ENCODE measurements around the gene NENF. TPM values are rescaled to one million over a fixed set of nuclear protein-coding genes. Genes with fewer than 3 reads are reported as not detected.
A peak's percentile ranks its signal among the peaks of the same experiment; 100 is the strongest.

Gene NENF
- total RNA-seq, 1 experiment from 2014 or later, result 51.0 TPM

GRCh38 chr1:212401838-212402582, 30.7 kb upstream of the NENF start:
- Histone ChIP-seq H3K4me1 (ENCODE audit: insufficient read depth, low read length, poor library complexity, severe bottlenecking) (peaks cover 8% of the 10 kb centered on the region), H3K27me3 (replicated peaks; ENCODE audit: insufficient read depth, low read depth, low read length, poor library complexity) (no peaks in the 10 kb centered on the region), H3K36me3 (ENCODE audit: insufficient read depth, low read length, poor library complexity, severe bottlenecking) (peaks cover 6% of the 10 kb centered on the region), H3K4me3 (ENCODE audit: low read depth, low read length, poor library complexity, severe bottlenecking) (no peak overlapping the region), H3K27ac (ENCODE audit: low read depth, low read length, poor library complexity, severe bottlenecking) (no peak overlapping the region), H3K9me3 (ENCODE audit: low read depth, low read length, poor library complexity, severe bottlenecking) (peaks cover 5% of the 10 kb centered on the region)
- intact Hi-C loops (cut with micrococcal nuclease; ENCODE audit: unreplicated experiment), result no loop called here
- TF ChIP-seq EZH2 (IDR thresholded peaks at IDR 0.05; ENCODE audit: borderline replicate concordance, low read depth, low read length, poor library complexity, severe bottlenecking), result no peak
- TF ChIP-seq, protein P1, sequence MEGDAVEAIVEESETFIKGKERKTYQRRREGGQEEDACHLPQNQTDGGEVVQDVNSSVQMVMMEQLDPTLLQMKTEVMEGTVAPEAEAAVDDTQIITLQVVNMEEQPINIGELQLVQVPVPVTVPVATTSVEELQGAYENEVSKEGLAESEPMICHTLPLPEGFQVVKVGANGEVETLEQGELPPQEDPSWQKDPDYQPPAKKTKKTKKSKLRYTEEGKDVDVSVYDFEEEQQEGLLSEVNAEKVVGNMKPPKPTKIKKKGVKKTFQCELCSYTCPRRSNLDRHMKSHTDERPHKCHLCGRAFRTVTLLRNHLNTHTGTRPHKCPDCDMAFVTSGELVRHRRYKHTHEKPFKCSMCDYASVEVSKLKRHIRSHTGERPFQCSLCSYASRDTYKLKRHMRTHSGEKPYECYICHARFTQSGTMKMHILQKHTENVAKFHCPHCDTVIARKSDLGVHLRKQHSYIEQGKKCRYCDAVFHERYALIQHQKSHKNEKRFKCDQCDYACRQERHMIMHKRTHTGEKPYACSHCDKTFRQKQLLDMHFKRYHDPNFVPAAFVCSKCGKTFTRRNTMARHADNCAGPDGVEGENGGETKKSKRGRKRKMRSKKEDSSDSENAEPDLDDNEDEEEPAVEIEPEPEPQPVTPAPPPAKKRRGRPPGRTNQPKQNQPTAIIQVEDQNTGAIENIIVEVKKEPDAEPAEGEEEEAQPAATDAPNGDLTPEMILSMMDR (conservative IDR thresholded peaks at IDR 0.05; ENCODE audit: low read depth, low read length), result no peak
- ChIA-PET POLR2A (ENCODE audit: low non-redundant PET) (interaction anchor here (0.7 kb wide), 1 partner anchor 13 kb away, joined by 3 read pairs; the partner anchor contains the start of gene PACC1), CTCF (no interaction called here)
- no TSS peak for BruUV-seq (replicated peaks)
- peak; percentile 61 for DNase-seq (ENCODE audit: low spot score)

- DNase-seq (ENCODE audit: low spot score), result peak; percentile 59
- Histone ChIP-seq H3K4me1 (ENCODE audit: insufficient read depth, low read length, poor library complexity, severe bottlenecking) (peaks cover 8% of the 10 kb centered on the region), H3K9me3 (ENCODE audit: low read depth, low read length, poor library complexity, severe bottlenecking) (peaks cover 5% of the 10 kb centered on the region), H3K27me3 (replicated peaks; ENCODE audit: insufficient read depth, low read depth, low read length, poor library complexity) (no peaks in the 10 kb centered on the region), H3K36me3 (ENCODE audit: insufficient read depth, low read length, poor library complexity, severe bottlenecking) (peaks cover 11% of the 10 kb centered on the region), H3K4me3 (ENCODE audit: low read depth, low read length, poor library complexity, severe bottlenecking) (no peak overlapping the region), H3K27ac (ENCODE audit: low read depth, low read length, poor library complexity, severe bottlenecking) (no peak overlapping the region)
- BruUV-seq (replicated peaks), result no TSS peak
- ChIA-PET POLR2A (ENCODE audit: low non-redundant PET) (interaction anchor here (0.7 kb wide), 1 partner anchor 12 kb away, joined by 3 read pairs; the partner anchor contains the start of gene PACC1), CTCF (no interaction called here)
- intact Hi-C loops (cut with micrococcal nuclease; ENCODE audit: unreplicated experiment), result no loop called here
- TF ChIP-seq, protein P1 (conservative IDR thresholded peaks at IDR 0.05; ENCODE audit: low read depth, low read length), result no peak
- TF ChIP-seq EZH2 (IDR thresholded peaks at IDR 0.05; ENCODE audit: borderline replicate concordance, low read depth, low read length, poor library complexity, severe bottlenecking), result no peak
Observed at GRCh38 chr1:212402666-212403321, 29.9 kb upstream of the NENF start.

DNA sequence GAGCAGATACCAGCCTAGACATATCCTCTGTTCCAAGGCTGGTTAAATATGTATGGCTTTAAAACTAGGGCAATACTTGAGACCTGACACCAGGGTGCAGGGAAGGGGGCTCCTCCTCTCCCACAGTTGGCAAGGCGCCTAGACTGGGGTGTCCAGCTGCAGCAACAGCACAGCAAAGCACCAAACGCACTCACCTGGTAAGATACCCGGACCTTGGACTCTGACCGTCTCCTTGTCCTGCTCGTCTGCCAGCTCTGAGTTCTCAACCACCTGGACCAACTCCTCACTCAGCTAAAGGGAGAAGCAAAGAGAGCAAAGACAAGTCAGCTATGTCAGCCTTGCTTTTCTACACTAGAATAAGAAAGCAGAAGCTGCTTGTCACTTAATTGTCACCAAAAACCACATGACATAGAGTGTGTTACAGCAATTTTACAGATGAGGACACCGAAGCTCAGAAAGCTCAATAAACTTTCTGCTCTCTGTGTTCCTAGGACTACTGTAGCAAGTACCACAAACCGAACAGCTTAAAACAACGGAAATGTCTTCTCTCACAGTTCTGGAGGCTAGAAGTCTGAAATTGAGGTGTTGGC, 22.4 kb upstream of the NENF start:
- ChIA-PET CTCF (no interaction called here), POLR2A (ENCODE audit: low non-redundant PET) (no interaction called here)
- no peak for DNase-seq (ENCODE audit: low spot score)
- Histone ChIP-seq H3K9me3 (ENCODE audit: low read depth, low read length, poor library complexity, severe bottlenecking) (peaks cover 5% of the 10 kb centered on the region), H3K27ac (ENCODE audit: low read depth, low read length, poor library complexity, severe bottlenecking) (no peak overlapping the region), H3K27me3 (replicated peaks; ENCODE audit: insufficient read depth, low read depth, low read length, poor library complexity) (no peaks in the 10 kb centered on the region), H3K36me3 (ENCODE audit: insufficient read depth, low read length, poor library complexity, severe bottlenecking) (peaks cover 16% of the 10 kb centered on the region), H3K4me1 (ENCODE audit: insufficient read depth, low read length, poor library complexity, severe bottlenecking) (peaks cover 11% of the 10 kb centered on the region), H3K4me3 (ENCODE audit: low read depth, low read length, poor library complexity, severe bottlenecking) (no peak overlapping the region)
- intact Hi-C loops (cut with micrococcal nuclease; ENCODE audit: unreplicated experiment), result no loop called here
- no TSS peak for BruUV-seq (replicated peaks)
- TF ChIP-seq, protein P1 (conservative IDR thresholded peaks at IDR 0.05; ENCODE audit: low read depth, low read length), result no peak
